ENCODE data around the gene ZNF346.

Gene ZNF346

GRCh38 chr5:177095088-177095669, 72.7 kb downstream of the ZNF346 start:
- H3K4me3 ChIP-seq (ENCODE audit: severe bottlenecking): no peak overlapping the region
- ATAC-seq (ENCODE audit: low read depth) (no peak), DNase-seq (ENCODE audit: low spot score) (no peak)
- H3K4me1 ChIP-seq (ENCODE audit: insufficient read depth, poor library complexity, severe bottlenecking): no peaks in the 10 kb centered on the region
- no peaks in the 10 kb centered on the region for H3K36me3 ChIP-seq (ENCODE audit: low read depth)
- no peaks in the 10 kb centered on the region for H3K9me3 ChIP-seq (ENCODE audit: severe bottlenecking)
- no peaks in the 10 kb centered on the region for H3K27me3 ChIP-seq (ENCODE audit: insufficient read depth, poor library complexity, severe bottlenecking)
- H3K27ac ChIP-seq (ENCODE audit: poor library complexity, severe bottlenecking): no peak overlapping the region
- TF ChIP-seq CTCF (IDR thresholded peaks at IDR 0.05; ENCODE audit: poor library complexity, severe bottlenecking): no peak

- Histone ChIP-seq H3K4me1 (ENCODE audit: insufficient read depth, poor library complexity, severe bottlenecking) (no peaks in the 10 kb centered on the region), H3K9me3 (ENCODE audit: severe bottlenecking) (no peaks in the 10 kb centered on the region), H3K36me3 (ENCODE audit: low read depth) (no peaks in the 10 kb centered on the region), H3K4me3 (ENCODE audit: severe bottlenecking) (no peak overlapping the region), H3K27ac (ENCODE audit: poor library complexity, severe bottlenecking) (no peak overlapping the region), H3K27me3 (ENCODE audit: insufficient read depth, poor library complexity, severe bottlenecking) (no peaks in the 10 kb centered on the region)
- TF ChIP-seq CTCF (IDR thresholded peaks at IDR 0.05; ENCODE audit: poor library complexity, severe bottlenecking): no peak
- DNase-seq (ENCODE audit: low spot score) (no peak), ATAC-seq (ENCODE audit: low read depth) (peak; percentile 9; the same call in 1 of the 3 replicates)
These were observed 73.9 kb downstream of the ZNF346 start for GRCh38 chr5:177096162-177097015.

GRCh38 chr5:177097016-177097985, 74.8 kb downstream of the ZNF346 start:
- Histone ChIP-seq H3K9me3 (ENCODE audit: severe bottlenecking) (no peaks in the 10 kb centered on the region), H3K27ac (ENCODE audit: poor library complexity, severe bottlenecking) (no peak overlapping the region), H3K4me3 (ENCODE audit: severe bottlenecking) (no peak overlapping the region), H3K27me3 (ENCODE audit: insufficient read depth, poor library complexity, severe bottlenecking) (no peaks in the 10 kb centered on the region), H3K4me1 (ENCODE audit: insufficient read depth, poor library complexity, severe bottlenecking) (no peaks in the 10 kb centered on the region), H3K36me3 (ENCODE audit: low read depth) (no peaks in the 10 kb centered on the region)
- TF ChIP-seq CTCF (IDR thresholded peaks at IDR 0.05; ENCODE audit: poor library complexity, severe bottlenecking): no peak
- ATAC-seq (ENCODE audit: low read depth) (no peak), DNase-seq (ENCODE audit: low spot score) (no peak)

GRCh38 chr5:177098120-177098469, 75.6 kb downstream of the ZNF346 start:
- Histone ChIP-seq H3K27me3 (ENCODE audit: insufficient read depth, poor library complexity, severe bottlenecking) (no peaks in the 10 kb centered on the region), H3K9me3 (ENCODE audit: severe bottlenecking) (no peaks in the 10 kb centered on the region), H3K4me1 (ENCODE audit: insufficient read depth, poor library complexity, severe bottlenecking) (no peaks in the 10 kb centered on the region), H3K36me3 (ENCODE audit: low read depth) (no peaks in the 10 kb centered on the region), H3K4me3 (ENCODE audit: severe bottlenecking) (no peak overlapping the region), H3K27ac (ENCODE audit: poor library complexity, severe bottlenecking) (no peak overlapping the region)
- no peak for TF ChIP-seq CTCF (IDR thresholded peaks at IDR 0.05; ENCODE audit: poor library complexity, severe bottlenecking)
- DNase-seq (ENCODE audit: low spot score) (no peak), ATAC-seq (ENCODE audit: low read depth) (0 out of 3 replicates have a peak, but pooled peaks have one; percentile 2)

Data from RWPE2 (cell line).